Measurements from ENCODE around the gene RANBP3.
"Not testable (repeated sequence)": the region's sequence is repeated elsewhere in the genome, so short reads cannot be mapped to it uniquely, and the experiment has no call there.

The RANBP3 gene

GRCh38 chr19:5884065-5884811, 93.7 kb downstream of the RANBP3 start:
- not testable (repeated sequence) for DNase-seq (ENCODE audit: low read depth in 2 of 2)

GRCh38 chr19:5883157-5883873, 94.6 kb downstream of the RANBP3 start:
- DNase-seq (ENCODE audit: low read depth in 2 of 2) = not testable (repeated sequence)

GRCh38 chr19:5882421-5882968, 95.4 kb downstream of the RANBP3 start:
- no peak for DNase-seq (ENCODE audit: low read depth in 2 of 2)

GRCh38 chr19:5881543-5882299, 96.2 kb downstream of the RANBP3 start:
- DNase-seq (ENCODE audit: low read depth in 2 of 2) = no peak

- DNase-seq (ENCODE audit: low read depth in 2 of 2) = no peak
Observed at GRCh38 chr19:5880604-5881078, 97.3 kb downstream of the RANBP3 start.

- no peak for DNase-seq (ENCODE audit: low read depth in 2 of 2)
Observed at GRCh38 chr19:5880196-5880595, 97.7 kb downstream of the RANBP3 start.

- no peak for DNase-seq (ENCODE audit: low read depth in 2 of 2)
Observed at GRCh38 chr19:5877882-5878281, 100.1 kb downstream of the RANBP3 start.

GRCh38 chr19:5877427-5877826, 100.5 kb downstream of the RANBP3 start:
- no peak for DNase-seq (ENCODE audit: low read depth in 2 of 2)

GRCh38 chr19:5874496-5874895, 103.4 kb downstream of the RANBP3 start:
- DNase-seq (ENCODE audit: low read depth in 2 of 2) = not testable (repeated sequence)

GRCh38 chr19:5873617-5874199, 104.2 kb downstream of the RANBP3 start:
- DNase-seq (ENCODE audit: low read depth in 2 of 2) = no peak

- no peak for DNase-seq (ENCODE audit: low read depth in 2 of 2)
Observed at GRCh38 chr19:5870986-5871394, 107.0 kb downstream of the RANBP3 start.

- DNase-seq (ENCODE audit: low read depth in 2 of 2) = no peak
Observed at GRCh38 chr19:5867201-5868136, 110.5 kb downstream of the RANBP3 start.

All from stimulated activated CD4-positive, alpha-beta T cell treated with anti-CD3 and anti-CD28 coated beads, Interleukin-4, amount 100 ng/mL, for 48 hours (primary cell).